ENCODE results near the gene METTL6. TPM values are rescaled to one million over a fixed set of nuclear protein-coding genes. Genes with fewer than 3 reads are reported as not detected.

Gene METTL6
- total RNA-seq, 1 experiment from 2014 or later = 24.4 TPM

GRCh38 chr3:15471861-15472260, 44.5 kb upstream of the METTL6 start:
- Histone ChIP-seq H3K4me1 (ENCODE audit: insufficient read depth, low read length, poor library complexity, severe bottlenecking) (no peaks in the 10 kb centered on the region), H3K27ac (ENCODE audit: low read depth, low read length, poor library complexity, severe bottlenecking) (no peak overlapping the region), H3K27me3 (replicated peaks; ENCODE audit: insufficient read depth, low read depth, low read length, poor library complexity) (peaks cover 5% of the 10 kb centered on the region), H3K9me3 (ENCODE audit: low read depth, low read length, poor library complexity, severe bottlenecking) (no peaks in the 10 kb centered on the region), H3K36me3 (ENCODE audit: insufficient read depth, low read length, poor library complexity, severe bottlenecking) (no peaks in the 10 kb centered on the region), H3K4me3 (ENCODE audit: low read depth, low read length, poor library complexity, severe bottlenecking) (no peak overlapping the region)
- DNase-seq (ENCODE audit: low spot score) = no peak
- POLR2A ChIA-PET (ENCODE audit: low non-redundant PET) = interaction anchor here (0.6 kb wide), 1 partner anchor 1033 kb away, joined by 5 read pairs; no protein-coding TSS in a partner anchor
- TF ChIP-seq CTCF (conservative IDR thresholded peaks at IDR 0.05; ENCODE audit: low read depth, low read length) (no peak), EZH2 (IDR thresholded peaks at IDR 0.05; ENCODE audit: borderline replicate concordance, low read depth, low read length, poor library complexity, severe bottlenecking) (no peak)
- no TSS peak for BruUV-seq (replicated peaks)
- CTCF ChIA-PET = no interaction called here
- intact Hi-C loops (cut with micrococcal nuclease; ENCODE audit: unreplicated experiment) = no loop called here

GRCh38 chr3:15470849-15471248, 43.5 kb upstream of the METTL6 start:
- no peaks in the 10 kb centered on the region for H3K36me3 ChIP-seq (ENCODE audit: insufficient read depth, low read length, poor library complexity, severe bottlenecking)
- intact Hi-C loops (cut with micrococcal nuclease; ENCODE audit: unreplicated experiment) = no loop called here
- CTCF ChIA-PET = no interaction called here

GRCh38 chr3:15470261-15470660, 42.9 kb upstream of the METTL6 start:
- ChIA-PET CTCF (no interaction called here), POLR2A (ENCODE audit: low non-redundant PET) (no interaction called here)
- no TSS peak for BruUV-seq (replicated peaks)
- TF ChIP-seq EZH2 (IDR thresholded peaks at IDR 0.05; ENCODE audit: borderline replicate concordance, low read depth, low read length, poor library complexity, severe bottlenecking) = no peak
- intact Hi-C loops (cut with micrococcal nuclease; ENCODE audit: unreplicated experiment) = no loop called here
- Histone ChIP-seq H3K27ac (ENCODE audit: low read depth, low read length, poor library complexity, severe bottlenecking) (no peak overlapping the region), H3K27me3 (replicated peaks; ENCODE audit: insufficient read depth, low read depth, low read length, poor library complexity) (peaks cover 5% of the 10 kb centered on the region), H3K9me3 (ENCODE audit: low read depth, low read length, poor library complexity, severe bottlenecking) (no peaks in the 10 kb centered on the region), H3K4me3 (ENCODE audit: low read depth, low read length, poor library complexity, severe bottlenecking) (no peak overlapping the region), H3K36me3 (ENCODE audit: insufficient read depth, low read length, poor library complexity, severe bottlenecking) (no peaks in the 10 kb centered on the region), H3K4me1 (ENCODE audit: insufficient read depth, low read length, poor library complexity, severe bottlenecking) (no peaks in the 10 kb centered on the region)
- no peak for DNase-seq (ENCODE audit: low spot score)

More at GRCh38 chr3:15470849-15471248, 43.5 kb upstream of the METTL6 start:
- Histone ChIP-seq H3K4me1 (ENCODE audit: insufficient read depth, low read length, poor library complexity, severe bottlenecking) (no peaks in the 10 kb centered on the region), H3K9me3 (ENCODE audit: low read depth, low read length, poor library complexity, severe bottlenecking) (no peaks in the 10 kb centered on the region), H3K27ac (ENCODE audit: low read depth, low read length, poor library complexity, severe bottlenecking) (no peak overlapping the region), H3K27me3 (replicated peaks; ENCODE audit: insufficient read depth, low read depth, low read length, poor library complexity) (peaks cover 5% of the 10 kb centered on the region), H3K4me3 (ENCODE audit: low read depth, low read length, poor library complexity, severe bottlenecking) (no peak overlapping the region)
- TF ChIP-seq CTCF (conservative IDR thresholded peaks at IDR 0.05; ENCODE audit: low read depth, low read length) (no peak), EZH2 (IDR thresholded peaks at IDR 0.05; ENCODE audit: borderline replicate concordance, low read depth, low read length, poor library complexity, severe bottlenecking) (no peak)
- no TSS peak for BruUV-seq (replicated peaks)
- no peak for DNase-seq (ENCODE audit: low spot score)
- POLR2A ChIA-PET (ENCODE audit: low non-redundant PET) = no interaction called here

All from A673 (cell line).